ENCODE results near the gene RFT1. TPM values are rescaled to one million over a fixed set of nuclear protein-coding genes. Genes with fewer than 3 reads are reported as not detected.

RFT1 gene
- total RNA-seq, 2 experiments from 2014 or later, result 8.5 to 10.2 TPM

DNA sequence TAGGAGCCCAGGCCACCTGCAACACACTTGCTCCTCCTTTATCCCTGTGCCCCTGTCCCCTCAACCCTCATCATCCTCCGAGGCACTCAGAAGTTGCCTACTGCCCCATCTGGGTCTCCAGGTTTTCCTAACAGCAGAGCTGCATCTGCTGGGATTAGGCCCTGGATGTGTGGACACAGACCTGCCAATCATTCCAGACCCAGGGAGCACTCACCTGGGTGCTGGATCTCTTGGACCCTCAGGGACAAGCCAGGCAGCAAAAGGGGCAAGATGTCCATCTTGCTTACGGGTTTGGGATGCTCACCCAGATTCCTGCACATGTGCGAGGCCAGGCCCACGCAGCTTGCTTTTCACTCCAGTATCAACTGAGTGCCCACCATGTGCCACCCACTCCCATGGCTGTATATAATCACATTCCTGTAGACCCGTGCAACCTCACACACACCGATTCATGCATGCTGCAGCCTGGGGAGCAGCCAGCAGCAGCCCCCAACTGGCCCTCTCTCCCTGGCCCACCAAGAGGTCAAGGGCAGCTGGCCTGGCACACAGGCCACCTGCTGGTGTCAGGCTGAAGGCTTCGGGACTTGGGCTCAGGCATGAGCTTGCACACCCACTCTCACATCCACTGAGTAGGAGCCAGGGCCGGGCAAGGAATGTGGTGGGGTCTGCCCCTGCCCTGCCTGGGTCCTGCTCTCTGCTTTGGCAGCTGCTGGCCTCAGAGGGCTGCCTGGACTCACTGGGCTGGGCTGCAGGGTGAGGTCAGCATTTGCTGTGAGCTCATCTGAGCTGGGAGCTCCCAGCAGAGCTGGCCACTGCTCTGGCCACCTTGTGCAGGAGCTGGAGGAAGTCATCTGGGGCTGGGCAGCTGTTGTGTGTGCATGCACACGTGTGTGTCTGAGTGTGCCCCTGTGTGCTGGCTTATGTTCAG lies 45.6 kb upstream of the RFT1 start:
- no peaks in the 10 kb centered on the region for H3K4me1 Mint-ChIP-seq (ENCODE audit: low read depth)
- no peak overlapping the region for H3K27ac Mint-ChIP-seq
- H3K4me3 ChIP-seq (ENCODE audit: low read length), result no peak overlapping the region
- ATAC-seq (ENCODE audit: poor library complexity) (no peak), DNase-seq (no peak)
- no peaks in the 10 kb centered on the region for H3K9me3 ChIP-seq (ENCODE audit: control insufficient read depth in 1 of 2, insufficient read depth in 1 of 2, low read length in 2 of 2)
- ChIA-PET POLR2A (no interaction called here), CTCF (no interaction called here)
- H3K36me3 Mint-ChIP-seq (ENCODE audit: low read depth), result peaks cover 44% of the 10 kb centered on the region
- TF ChIP-seq, protein P1, sequence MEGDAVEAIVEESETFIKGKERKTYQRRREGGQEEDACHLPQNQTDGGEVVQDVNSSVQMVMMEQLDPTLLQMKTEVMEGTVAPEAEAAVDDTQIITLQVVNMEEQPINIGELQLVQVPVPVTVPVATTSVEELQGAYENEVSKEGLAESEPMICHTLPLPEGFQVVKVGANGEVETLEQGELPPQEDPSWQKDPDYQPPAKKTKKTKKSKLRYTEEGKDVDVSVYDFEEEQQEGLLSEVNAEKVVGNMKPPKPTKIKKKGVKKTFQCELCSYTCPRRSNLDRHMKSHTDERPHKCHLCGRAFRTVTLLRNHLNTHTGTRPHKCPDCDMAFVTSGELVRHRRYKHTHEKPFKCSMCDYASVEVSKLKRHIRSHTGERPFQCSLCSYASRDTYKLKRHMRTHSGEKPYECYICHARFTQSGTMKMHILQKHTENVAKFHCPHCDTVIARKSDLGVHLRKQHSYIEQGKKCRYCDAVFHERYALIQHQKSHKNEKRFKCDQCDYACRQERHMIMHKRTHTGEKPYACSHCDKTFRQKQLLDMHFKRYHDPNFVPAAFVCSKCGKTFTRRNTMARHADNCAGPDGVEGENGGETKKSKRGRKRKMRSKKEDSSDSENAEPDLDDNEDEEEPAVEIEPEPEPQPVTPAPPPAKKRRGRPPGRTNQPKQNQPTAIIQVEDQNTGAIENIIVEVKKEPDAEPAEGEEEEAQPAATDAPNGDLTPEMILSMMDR (IDR thresholded peaks at IDR 0.05), result no peak
- no peak overlapping the region for H3K27ac ChIP-seq (ENCODE audit: low read depth in 1 of 2, low read length in 2 of 2)
- H3K27me3 Mint-ChIP-seq, result no peaks in the 10 kb centered on the region
- no peaks in the 10 kb centered on the region for H3K9me3 Mint-ChIP-seq
- intact Hi-C loops (cut with DNase I, micrococcal nuclease), result no loop called here
- peaks cover 40% of the 10 kb centered on the region for H3K36me3 ChIP-seq (ENCODE audit: insufficient read depth, low read length)
- H3K27me3 ChIP-seq (ENCODE audit: control insufficient read depth in 1 of 2, insufficient read depth in 2 of 2, low read length in 2 of 2), result no peaks in the 10 kb centered on the region
- peaks cover 15% of the 10 kb centered on the region for H3K4me1 ChIP-seq (ENCODE audit: insufficient read depth, low read length)
- H3K4me3 Mint-ChIP-seq, result no peak overlapping the region

DNA sequence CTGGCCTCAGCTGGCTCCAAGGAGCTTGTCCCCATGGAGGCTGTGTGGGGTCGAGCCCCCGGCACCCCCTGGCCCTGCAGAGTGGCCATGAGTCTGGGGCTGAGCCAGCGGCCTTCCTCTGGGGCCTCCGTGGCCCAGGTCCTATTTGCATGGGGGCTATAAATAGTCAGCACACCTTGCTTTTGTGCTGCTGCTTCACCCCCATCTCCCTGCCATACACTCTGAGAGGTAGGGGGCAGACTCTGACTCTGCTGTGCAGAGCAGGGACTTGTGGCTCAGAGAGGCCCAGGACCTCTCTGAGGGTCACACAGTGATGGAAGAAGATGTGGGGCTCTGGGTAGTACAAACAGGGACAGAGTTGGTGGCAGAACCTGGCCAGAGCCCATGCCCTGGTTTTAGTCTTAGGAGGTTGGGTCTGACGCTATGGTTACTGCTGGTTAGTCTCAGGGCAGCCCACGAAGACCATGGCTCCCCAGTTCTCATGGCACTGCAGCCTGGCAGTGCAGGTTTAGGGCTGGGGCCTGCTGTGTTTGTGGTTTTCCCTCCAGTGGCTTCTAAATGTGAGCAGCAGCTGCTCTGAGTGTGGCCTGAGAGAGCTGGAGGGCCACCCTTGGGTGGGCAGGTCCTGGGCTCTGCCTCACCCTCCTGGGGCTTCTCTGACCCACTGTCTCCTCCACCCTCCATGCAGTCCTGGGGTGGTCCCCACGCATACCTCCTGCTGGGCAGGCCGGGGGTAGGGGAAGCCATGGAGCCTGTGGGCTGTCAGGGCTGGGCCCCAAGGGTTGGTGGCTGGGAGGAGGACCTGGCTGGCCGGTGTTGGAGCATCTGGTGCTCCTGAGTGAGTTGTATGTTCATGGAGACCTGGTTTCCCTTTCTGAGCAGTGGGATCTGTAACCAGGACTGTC lies 44.4 kb upstream of the RFT1 start:
- Histone ChIP-seq H3K9me3 (ENCODE audit: control insufficient read depth in 1 of 2, insufficient read depth in 1 of 2, low read length in 2 of 2) (no peaks in the 10 kb centered on the region), H3K4me3 (ENCODE audit: low read length) (no peak overlapping the region), H3K27me3 (ENCODE audit: control insufficient read depth in 1 of 2, insufficient read depth in 2 of 2, low read length in 2 of 2) (no peaks in the 10 kb centered on the region), H3K36me3 (ENCODE audit: insufficient read depth, low read length) (peaks cover 29% of the 10 kb centered on the region), H3K4me1 (ENCODE audit: insufficient read depth, low read length) (peaks cover 22% of the 10 kb centered on the region), H3K27ac (ENCODE audit: low read depth in 1 of 2, low read length in 2 of 2) (no peak overlapping the region)
- no peaks in the 10 kb centered on the region for H3K27me3 Mint-ChIP-seq
- peaks cover 33% of the 10 kb centered on the region for H3K36me3 Mint-ChIP-seq (ENCODE audit: low read depth)
- intact Hi-C loops (cut with DNase I, micrococcal nuclease), result no loop called here
- DNase-seq (no peak), ATAC-seq (ENCODE audit: poor library complexity) (no peak)
- CTCF ChIA-PET, result no interaction called here
- H3K4me1 Mint-ChIP-seq (ENCODE audit: low read depth), result no peaks in the 10 kb centered on the region
- H3K27ac Mint-ChIP-seq, result no peak overlapping the region
- POLR2A ChIA-PET, result no interaction called here
- TF ChIP-seq, protein P1 (IDR thresholded peaks at IDR 0.05), result no peak
- H3K4me3 Mint-ChIP-seq, result no peak overlapping the region
- no peaks in the 10 kb centered on the region for H3K9me3 Mint-ChIP-seq

DNA sequence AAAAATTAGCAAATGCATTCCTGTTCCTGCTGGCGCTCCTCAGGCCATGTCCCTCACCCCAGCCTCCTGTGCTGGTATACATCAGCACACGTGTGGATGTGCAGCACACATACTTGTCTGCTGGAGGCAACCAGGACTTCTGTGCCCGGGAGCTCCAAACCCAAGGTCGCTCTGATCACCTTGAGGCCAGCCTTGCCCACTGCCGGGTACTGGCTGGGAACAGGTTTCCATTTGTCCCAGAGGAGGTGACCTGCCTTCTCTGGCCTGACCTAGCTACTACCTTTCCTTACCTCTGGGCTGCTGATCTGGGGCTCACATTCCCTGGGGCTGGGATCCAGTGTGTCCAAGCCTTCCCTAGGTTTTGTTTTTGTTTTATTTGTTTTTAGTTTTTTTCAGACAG lies 42.9 kb upstream of the RFT1 start:
- no peaks in the 10 kb centered on the region for H3K9me3 ChIP-seq (ENCODE audit: control insufficient read depth in 1 of 2, insufficient read depth in 1 of 2, low read length in 2 of 2)
- no peak overlapping the region for H3K4me3 ChIP-seq (ENCODE audit: low read length)
- ATAC-seq (ENCODE audit: poor library complexity) (no peak), DNase-seq (no peak)
- H3K27ac ChIP-seq (ENCODE audit: low read depth in 1 of 2, low read length in 2 of 2), result no peak overlapping the region
- no peaks in the 10 kb centered on the region for H3K9me3 Mint-ChIP-seq
- no peaks in the 10 kb centered on the region for H3K27me3 Mint-ChIP-seq
- no peaks in the 10 kb centered on the region for H3K27me3 ChIP-seq (ENCODE audit: control insufficient read depth in 1 of 2, insufficient read depth in 2 of 2, low read length in 2 of 2)
- TF ChIP-seq, protein P1 (IDR thresholded peaks at IDR 0.05), result no peak
- intact Hi-C loops (cut with DNase I, micrococcal nuclease), result no loop called here
- no peak overlapping the region for H3K4me3 Mint-ChIP-seq
- peaks cover 19% of the 10 kb centered on the region for H3K36me3 Mint-ChIP-seq (ENCODE audit: low read depth)
- ChIA-PET CTCF (no interaction called here), POLR2A (no interaction called here)
- peaks cover 32% of the 10 kb centered on the region for H3K4me1 ChIP-seq (ENCODE audit: insufficient read depth, low read length)
- H3K36me3 ChIP-seq (ENCODE audit: insufficient read depth, low read length), result peaks cover 15% of the 10 kb centered on the region
- no peak overlapping the region for H3K27ac Mint-ChIP-seq
- peaks cover 10% of the 10 kb centered on the region for H3K4me1 Mint-ChIP-seq (ENCODE audit: low read depth)
